Astrocyte (in vitro differentiated cells and primary cell): Measurements from ENCODE around the gene ZNF768.

Experiments
- CTCF ChIP-seq: IDR thresholded peaks from 2 replicates; pipeline ENCODE4 v1.5.1; 2011; ENCODE audit warnings: low read depth, mild to moderate bottlenecking, inconsistent platforms, low read length, moderate library complexity; ENCODE audit not compliant: insufficient read depth
- EZH2 ChIP-seq: IDR thresholded peaks from 2 replicates; pipeline ENCODE4 v1.6.1; 2012; ENCODE audit warnings: mild to moderate bottlenecking, low read length, inconsistent platforms; ENCODE audit not compliant: insufficient read depth

- no peak for TF ChIP-seq CTCF
- TF ChIP-seq EZH2, result no peak
These were observed 31.7 kb downstream of the ZNF768 start for GRCh38 chr16:30494709-30495108.
